Right lobe of liver (tissue), 6 donors: ENCODE data around the gene PPP5C. TPM values are rescaled to one million over a fixed set of nuclear protein-coding genes. Genes with fewer than 3 reads are reported as not detected.
A peak's percentile ranks its signal among the peaks of the same experiment; 100 is the strongest.
"Not testable (repeated sequence)": the region's sequence is repeated elsewhere in the genome, so short reads cannot be mapped to it uniquely, and the experiment has no call there.

ENCODE experiments used
- ATAC-seq, 4 donors: fragments of 200-7000 bp; cut with Tn5 transposase; one replicate each; pipeline ENCODE4 v1.9.1; 2020; ENCODE audit warnings: mild to moderate bottlenecking in 4 of 4, moderate library complexity in 4 of 4
- DNase-seq, 3 donors: peaks; one replicate each; pipeline ENCODE4 v3.0.0-alpha.2; 2020
- H3K27ac ChIP-seq, 3 donors: fragments of 200-600 bp; one replicate each; pipeline ENCODE4 v1.8.0; 2022
- H3K27me3 ChIP-seq, 2 donors: fragments of 200-600 bp; one replicate each; pipeline ENCODE4 v1.8.0; 2022
- H3K36me3 ChIP-seq, 4 donors: fragments of 200-600 bp; sonication (generic) in 1 of 4; one replicate each; pipeline versions ENCODE4 v1.5.1 to v1.8.0; 2017 to 2022; ENCODE audit warnings: control low read depth in 1 of 4
- H3K4me1 ChIP-seq, 4 donors: fragments of 200-600 bp; sonication (generic) in 1 of 4; one replicate each; pipeline versions ENCODE4 v1.5.1 to v1.8.0; 2017 to 2022; ENCODE audit warnings: control low read depth in 1 of 4
- H3K4me3 ChIP-seq, 3 donors: fragments of 200-600 bp; one replicate each; pipeline ENCODE4 v1.8.0; 2022
- H3K9me3 ChIP-seq, 4 donors: fragments of 200-600 bp; sonication (generic) in 1 of 4; one replicate each; pipeline versions ENCODE4 v1.5.1 to v1.8.0; 2017 to 2022; ENCODE audit warnings: control low read depth in 1 of 4
- CTCF ChIP-seq, 4 donors: fragments of 200-600 bp in 3 of 4; fragments of 450-650 bp in 1 of 4; IDR thresholded peaks; one replicate each; pipeline versions ENCODE4 v1.5.1 to v1.8.0; 2016 to 2022; ENCODE audit warnings: antibody characterized with exemption in 4 of 4, mild to moderate bottlenecking in 2 of 4
- POLR2A ChIP-seq: fragments of 450-650 bp; IDR thresholded peaks from one replicate; pipeline ENCODE4 v1.6.1; 2017; ENCODE audit warnings: antibody characterized with exemption, mild to moderate bottlenecking
- WGBS: methylation state at CpG from one replicate; pipeline ENCODE4 v1.1.6; 2018; ENCODE audit warnings: low coverage, low lambda C conversion rate; ENCODE audit not compliant: insufficient coverage; ENCODE audit errors: missing lambda C conversion rate; 5-methylcytosine and 5-hydroxymethylcytosine counted together
- intact Hi-C, 2 donors: fragments of 100-400 bp; cut with DNase I; formaldehyde crosslinking; loops; one replicate each; pipeline versions ENCODE4 v1.11.2 to v1.14.1; 2022
- total RNA-seq, 6 experiments: library from RNA; depleted of rRNA in 2 of 6; stranded (reverse); fragments of >200 nt in 2 of 6; fragmentation: NEBNext Ultra II Directional in 3 of 6; extraction: Animal tissue kit (Norgen Biotek cat#: 25700) in 3 of 6; gene quantifications; one replicate each; pipeline versions ENCODE4 v1.1.0 to v1.2.4, GENCODE V29; 2016 to 2023
- donor health status: DM: no; HTN: yes; CAD: no.
- donor health status: DM: no; HTN: no; CAD: no.
- donor health status: DM: no; HTN: no; CAD: no.
- donor health status: DM: no; HTN: yes; CAD: no.
- donor health status: DM: no; HTN: yes; CAD: no.

Gene PPP5C
- total RNA-seq, 6 experiments from 2014 or later = 23.9 to 47.8 (median 36.0) TPM

DNA sequence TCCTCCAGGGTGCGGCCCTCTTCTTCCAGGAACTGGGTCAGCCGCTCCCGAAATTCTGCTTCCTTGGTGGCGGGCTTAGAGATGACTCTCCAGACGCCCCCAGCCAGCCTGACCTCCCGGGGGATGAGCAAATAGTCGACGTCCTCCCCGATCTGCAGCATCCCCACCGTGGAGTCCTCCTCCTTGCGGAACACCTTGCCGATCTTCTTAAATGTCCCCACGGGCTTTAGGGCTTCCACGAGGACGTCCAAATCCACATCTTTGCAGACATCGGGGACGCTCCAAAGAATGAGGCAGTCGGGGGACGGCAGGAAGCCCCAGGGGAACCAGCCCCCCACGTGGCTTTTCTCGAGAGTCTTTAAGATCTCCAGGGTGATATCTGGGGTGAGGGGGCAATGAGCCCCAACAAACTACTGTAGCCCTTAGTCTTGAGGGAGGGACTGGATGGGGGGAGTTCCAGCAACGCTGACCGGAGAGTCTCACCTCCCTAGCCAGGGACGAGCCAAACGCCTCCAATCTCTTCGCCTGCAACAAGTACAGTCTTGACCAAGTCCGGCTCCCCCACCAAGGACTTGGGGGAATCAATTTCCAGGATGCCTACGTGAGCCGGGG, 65.9 kb downstream of the PPP5C start:
- Histone ChIP-seq H3K4me1 (peaks cover 0 to 7% (median 0%) of the 10 kb centered on the region in 4 donors), H3K27me3 (peaks cover 0 to 8% of the 10 kb centered on the region in 2 donors), H3K4me3 (peak overlapping the region; percentile 20 to 33 (median 25)), H3K9me3 (no peaks in the 10 kb centered on the region), H3K27ac (no peak overlapping the region), H3K36me3 (no peaks in the 10 kb centered on the region)
- intact Hi-C loops = no loop called here
- DNase-seq (no peak), ATAC-seq (no peak)
- WGBS = 1% methylated on average over 10 of the region's 29 CpGs
- no peak for TF ChIP-seq CTCF (IDR thresholded peaks at IDR 0.05)
- no peak for TF ChIP-seq POLR2A

DNA sequence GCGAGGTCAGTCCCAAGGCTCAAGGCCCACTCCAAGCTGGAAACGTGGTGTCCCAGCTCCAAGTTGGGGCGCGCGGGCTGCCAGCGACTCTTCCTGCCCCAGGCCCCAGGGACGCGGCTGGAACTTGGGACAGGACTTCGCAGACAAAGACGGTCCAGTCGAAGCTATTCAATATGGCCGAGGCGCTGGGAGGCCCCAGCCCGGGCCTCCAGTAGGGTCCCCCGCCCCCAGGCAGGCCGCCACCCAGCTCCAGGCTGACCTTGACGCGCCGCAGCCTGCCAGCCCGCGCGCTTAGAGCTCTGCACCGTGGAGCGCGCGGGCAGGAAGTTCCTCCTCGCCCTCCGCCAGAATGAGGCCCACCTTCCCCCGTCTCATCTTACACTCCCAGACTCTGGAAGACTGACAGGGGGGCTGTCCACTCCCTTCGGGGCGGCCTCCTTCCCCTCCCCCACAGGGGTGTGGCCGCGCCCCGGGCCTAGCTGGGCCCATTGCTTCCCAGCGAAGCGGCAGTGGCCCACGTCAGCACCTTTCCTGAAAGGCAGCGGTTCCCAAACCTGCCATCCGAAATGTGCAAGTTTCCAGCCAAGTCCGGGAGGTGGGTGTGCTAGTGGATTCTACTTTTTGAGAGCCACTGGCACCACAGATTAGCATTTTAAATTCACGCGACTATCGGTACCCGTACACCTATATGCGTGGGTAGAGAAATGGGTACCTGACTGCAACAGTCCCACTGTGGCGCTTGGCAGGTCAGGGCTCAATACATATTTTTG, 66.6 kb downstream of the PPP5C start, which contains the start of gene CCDC8:
Gene CCDC8 (minus strand): TSS at position 303 of the 770 bp plus-strand sequence. CDS start 754 bp downstream, outside the sequence.
- intact Hi-C loops = no loop called here
- H3K9me3 ChIP-seq = no peaks in the 10 kb centered on the region
- H3K27ac ChIP-seq = no peak within 1 kb of the TSS
- WGBS = 33% methylated on average over 9 of the region's 46 CpGs
- H3K4me3 ChIP-seq = peak within 1 kb of the TSS; percentile 20 to 33 (median 25)
- H3K4me1 ChIP-seq = peaks cover 0 to 7% (median 0%) of the 10 kb centered on the region in 4 donors
- H3K36me3 ChIP-seq = no peaks in the 10 kb centered on the region
- ATAC-seq (peak; percentile 66 to 85 (median 70)), DNase-seq (peak in 1 of 3 donors; percentile 60)
- TF ChIP-seq POLR2A = no peak
- no peak for TF ChIP-seq CTCF (IDR thresholded peaks at IDR 0.05)
- H3K27me3 ChIP-seq = peaks cover 0 to 8% of the 10 kb centered on the region in 2 donors

- H3K9me3 ChIP-seq, H3K36me3 ChIP-seq, H3K27me3 ChIP-seq, DNase-seq, ATAC-seq, H3K4me3 ChIP-seq, H3K27ac ChIP-seq, H3K4me1 ChIP-seq, intact Hi-C loops: not testable (repeated sequence)
- WGBS = 71% methylated on average over 1 of the region's 22 CpGs
Observed at GRCh38 chr19:46414899-46415298, 68.0 kb downstream of the PPP5C start.

DNA sequence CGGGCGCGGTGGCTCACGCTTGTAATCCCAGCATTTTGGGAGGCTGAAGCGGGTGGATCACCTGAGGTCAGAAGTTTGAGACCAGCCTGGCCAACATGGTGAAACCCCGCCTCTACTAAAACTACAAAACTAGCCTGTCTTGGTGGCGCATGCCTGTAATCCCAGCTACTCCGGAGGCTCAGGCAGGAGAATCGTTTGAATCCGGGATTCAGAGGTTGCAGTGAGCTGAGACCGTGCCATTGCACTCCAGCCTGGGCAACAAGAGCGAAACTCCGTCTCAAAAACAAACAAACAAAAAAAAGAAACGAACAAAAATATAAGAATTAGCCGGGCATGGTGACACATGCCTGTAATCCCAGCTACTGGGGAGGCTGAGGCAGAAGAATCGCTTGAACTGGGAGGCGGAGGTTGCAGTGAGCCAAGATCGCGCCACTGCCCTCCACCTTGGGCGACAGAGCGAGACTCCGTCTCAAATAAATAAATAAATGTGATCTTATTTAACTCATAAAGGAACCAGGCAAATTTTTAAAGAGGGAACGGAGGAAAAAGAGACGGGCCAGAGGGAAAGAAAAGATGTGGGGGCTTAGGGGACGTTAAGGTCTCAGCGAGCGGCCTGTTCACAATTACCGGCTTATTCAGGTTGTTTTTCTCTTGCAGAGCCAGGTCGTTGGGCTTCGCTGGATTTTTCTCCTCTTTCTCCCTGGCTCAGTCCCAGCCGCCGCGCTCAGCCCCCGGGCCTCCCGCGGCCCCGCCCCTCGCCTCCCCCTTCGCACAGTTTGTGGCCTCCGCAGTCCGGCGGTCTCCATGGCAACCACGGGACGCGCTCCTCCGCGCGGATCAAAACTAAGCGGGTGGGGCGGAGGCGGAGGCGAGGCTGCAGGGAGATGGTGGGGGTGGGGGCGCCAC, 69.2 kb downstream of the PPP5C start:
- WGBS = 16% methylated on average over 36 of the region's 53 CpGs
- intact Hi-C loops, H3K9me3 ChIP-seq, H3K36me3 ChIP-seq, H3K27ac ChIP-seq, H3K4me1 ChIP-seq, H3K27me3 ChIP-seq, H3K4me3 ChIP-seq: not testable (repeated sequence)
- DNase-seq (peak; percentile 64 to 71 (median 67)), ATAC-seq (peak; percentile 42 to 67 (median 56))

DNA sequence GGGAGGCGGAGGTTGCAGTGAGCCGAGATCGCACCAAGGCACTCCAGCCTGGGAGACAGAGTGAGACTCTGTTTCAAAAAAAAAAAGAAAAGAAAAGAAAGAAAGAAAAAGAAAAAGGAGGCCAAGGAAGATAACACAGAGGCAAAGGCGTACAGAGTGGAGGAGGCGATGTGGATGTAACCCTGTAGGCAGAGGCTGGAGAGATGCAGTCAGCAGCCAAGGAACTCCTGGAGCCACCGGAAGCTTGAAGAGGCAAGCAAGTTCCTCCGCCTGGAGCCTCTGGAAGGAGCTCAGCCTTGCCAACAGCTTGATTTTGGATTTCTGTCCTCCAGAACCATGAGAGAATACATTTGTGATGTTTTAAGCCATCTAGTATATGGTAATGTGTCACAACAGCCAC, 73.2 kb downstream of the PPP5C start:
- Histone ChIP-seq H3K27ac (no peak overlapping the region), H3K4me3 (no peak overlapping the region), H3K27me3 (peaks cover 0 to 8% of the 10 kb centered on the region in 2 donors), H3K9me3 (no peaks in the 10 kb centered on the region), H3K4me1 (peaks cover 0 to 7% (median 0%) of the 10 kb centered on the region in 4 donors), H3K36me3 (no peaks in the 10 kb centered on the region)
- no peak for ATAC-seq
- intact Hi-C loops = no loop called here
- DNase-seq = no peak
- TF ChIP-seq POLR2A = no peak
- TF ChIP-seq CTCF (IDR thresholded peaks at IDR 0.05) = no peak
- WGBS = 95% methylated on average over 3 of the region's 7 CpGs
